SU-DHL-6 (cell line): Measurements from ENCODE around the gene LNX1.

ENCODE experiments used
- EZH2phosphoT487 ChIP-seq: fragments of 200-600 bp; sonication (generic), shearing (Covaris generic); conservative IDR thresholded peaks from 2 replicates; pipeline ENCODE4 v1.6.1; 2018; ENCODE audit warnings: mild to moderate bottlenecking, antibody characterized with exemption, low read length, moderate library complexity, mixed read lengths
- TF ChIP-seq, protein P1 (sequence below): fragments of 200-600 bp; sonication (generic); IDR thresholded peaks from one replicate; pipeline ENCODE4 v1.5.1; 2017; ENCODE audit warnings: antibody characterized with exemption, mild to moderate bottlenecking, low read length, moderate library complexity; ENCODE audit not compliant: insufficient read depth, poor library complexity, severe bottlenecking

DNA sequence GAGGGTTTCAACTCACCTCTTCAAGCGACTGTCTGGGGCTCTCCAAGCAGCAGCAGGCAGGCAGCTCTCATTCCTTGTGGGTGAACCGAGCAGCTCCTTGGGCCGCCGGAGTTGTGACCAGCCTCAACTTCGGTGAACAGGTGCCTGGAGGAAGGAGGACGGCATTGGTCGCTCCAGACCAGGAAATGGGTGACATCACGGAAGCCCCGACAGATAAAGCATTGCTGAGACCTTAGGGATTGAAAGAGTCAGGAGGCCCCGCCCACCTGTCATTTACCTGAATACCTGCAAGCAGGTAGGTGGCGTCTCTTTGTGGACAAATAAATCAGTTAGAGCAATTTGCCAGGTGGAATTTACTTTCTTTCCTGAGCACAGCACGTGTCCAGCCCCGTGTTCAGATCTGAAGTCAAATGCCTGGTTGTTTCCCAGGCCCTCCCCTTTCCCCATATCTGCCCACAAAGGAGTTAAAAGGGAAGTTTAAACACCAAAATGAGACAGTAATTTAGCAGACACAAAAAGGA, at the start of gene LNX1:
- TF ChIP-seq, protein P1, sequence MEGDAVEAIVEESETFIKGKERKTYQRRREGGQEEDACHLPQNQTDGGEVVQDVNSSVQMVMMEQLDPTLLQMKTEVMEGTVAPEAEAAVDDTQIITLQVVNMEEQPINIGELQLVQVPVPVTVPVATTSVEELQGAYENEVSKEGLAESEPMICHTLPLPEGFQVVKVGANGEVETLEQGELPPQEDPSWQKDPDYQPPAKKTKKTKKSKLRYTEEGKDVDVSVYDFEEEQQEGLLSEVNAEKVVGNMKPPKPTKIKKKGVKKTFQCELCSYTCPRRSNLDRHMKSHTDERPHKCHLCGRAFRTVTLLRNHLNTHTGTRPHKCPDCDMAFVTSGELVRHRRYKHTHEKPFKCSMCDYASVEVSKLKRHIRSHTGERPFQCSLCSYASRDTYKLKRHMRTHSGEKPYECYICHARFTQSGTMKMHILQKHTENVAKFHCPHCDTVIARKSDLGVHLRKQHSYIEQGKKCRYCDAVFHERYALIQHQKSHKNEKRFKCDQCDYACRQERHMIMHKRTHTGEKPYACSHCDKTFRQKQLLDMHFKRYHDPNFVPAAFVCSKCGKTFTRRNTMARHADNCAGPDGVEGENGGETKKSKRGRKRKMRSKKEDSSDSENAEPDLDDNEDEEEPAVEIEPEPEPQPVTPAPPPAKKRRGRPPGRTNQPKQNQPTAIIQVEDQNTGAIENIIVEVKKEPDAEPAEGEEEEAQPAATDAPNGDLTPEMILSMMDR, result no peak
- no peak for TF ChIP-seq EZH2phosphoT487
